ENCODE measurements around the gene RASA2.

RASA2 gene, protein sequence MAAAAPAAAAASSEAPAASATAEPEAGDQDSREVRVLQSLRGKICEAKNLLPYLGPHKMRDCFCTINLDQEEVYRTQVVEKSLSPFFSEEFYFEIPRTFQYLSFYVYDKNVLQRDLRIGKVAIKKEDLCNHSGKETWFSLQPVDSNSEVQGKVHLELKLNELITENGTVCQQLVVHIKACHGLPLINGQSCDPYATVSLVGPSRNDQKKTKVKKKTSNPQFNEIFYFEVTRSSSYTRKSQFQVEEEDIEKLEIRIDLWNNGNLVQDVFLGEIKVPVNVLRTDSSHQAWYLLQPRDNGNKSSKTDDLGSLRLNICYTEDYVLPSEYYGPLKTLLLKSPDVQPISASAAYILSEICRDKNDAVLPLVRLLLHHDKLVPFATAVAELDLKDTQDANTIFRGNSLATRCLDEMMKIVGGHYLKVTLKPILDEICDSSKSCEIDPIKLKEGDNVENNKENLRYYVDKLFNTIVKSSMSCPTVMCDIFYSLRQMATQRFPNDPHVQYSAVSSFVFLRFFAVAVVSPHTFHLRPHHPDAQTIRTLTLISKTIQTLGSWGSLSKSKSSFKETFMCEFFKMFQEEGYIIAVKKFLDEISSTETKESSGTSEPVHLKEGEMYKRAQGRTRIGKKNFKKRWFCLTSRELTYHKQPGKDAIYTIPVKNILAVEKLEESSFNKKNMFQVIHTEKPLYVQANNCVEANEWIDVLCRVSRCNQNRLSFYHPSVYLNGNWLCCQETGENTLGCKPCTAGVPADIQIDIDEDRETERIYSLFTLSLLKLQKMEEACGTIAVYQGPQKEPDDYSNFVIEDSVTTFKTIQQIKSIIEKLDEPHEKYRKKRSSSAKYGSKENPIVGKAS

DNA sequence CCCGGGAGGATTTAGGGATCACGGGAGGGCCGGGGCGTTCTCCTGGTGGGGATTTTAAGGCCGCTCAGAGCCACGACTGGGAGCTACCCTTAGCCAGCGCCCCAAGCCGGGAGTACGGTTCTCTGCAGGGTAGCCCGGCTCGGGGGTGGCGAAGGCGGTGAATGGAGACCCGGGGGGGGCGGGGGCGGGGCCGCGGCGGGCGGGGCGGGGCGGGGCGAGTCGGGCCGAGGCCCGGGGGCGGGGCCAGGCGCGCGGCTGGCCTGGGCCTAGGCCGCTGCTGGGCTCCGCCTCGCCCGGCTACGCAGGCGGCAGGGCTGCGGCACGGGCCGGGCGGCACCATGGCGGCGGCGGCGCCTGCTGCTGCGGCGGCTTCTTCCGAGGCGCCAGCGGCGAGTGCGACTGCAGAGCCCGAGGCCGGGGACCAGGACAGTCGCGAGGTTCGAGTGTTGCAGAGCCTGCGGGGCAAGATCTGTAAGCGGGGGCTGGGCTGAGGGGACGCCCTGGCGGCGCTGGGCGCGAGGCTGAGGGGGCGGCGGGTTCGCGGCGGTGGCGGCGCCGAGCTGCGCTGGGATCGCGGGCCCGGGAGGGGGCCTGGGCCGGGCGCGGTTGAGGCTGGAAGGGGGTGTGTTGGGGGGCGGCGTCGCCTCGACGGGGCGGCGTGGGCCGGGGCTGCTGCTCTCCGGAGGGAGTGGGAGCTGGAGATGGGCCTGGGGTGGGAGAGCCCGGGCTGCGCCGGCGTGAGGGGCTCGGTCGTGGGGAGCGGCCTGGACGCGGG, at the start of gene RASA2:
Gene RASA2, plus strand, starts transcription at position 282 of the 775 bp plus-strand sequence. Its CDS starts 57 bp downstream, at position 339.
- Mint-ChIP-seq H3K4me3 (peak within 1 kb of the TSS; percentile 86), H3K36me3 (no peaks in the 10 kb centered on the region), H3K4me1 (peaks cover 62% of the 10 kb centered on the region), H3K27ac (peak within 1 kb of the TSS; percentile 91), H3K27me3 (no peaks in the 10 kb centered on the region), H3K9me3 (no peaks in the 10 kb centered on the region)
- peak; percentile 93 for ATAC-seq

- Mint-ChIP-seq H3K27ac (peak overlapping the region; percentile 82), H3K4me1 (peaks cover 39% of the 10 kb centered on the region), H3K36me3 (peaks cover 44% of the 10 kb centered on the region), H3K9me3 (no peaks in the 10 kb centered on the region), H3K27me3 (no peaks in the 10 kb centered on the region), H3K4me3 (no peak overlapping the region)
- no peak for ATAC-seq
These were observed 47.2 kb upstream of the RASA2 start for GRCh38 chr3:141439589-141439988.

- Mint-ChIP-seq H3K4me1 (peaks cover 39% of the 10 kb centered on the region), H3K27me3 (no peaks in the 10 kb centered on the region), H3K4me3 (no peak overlapping the region), H3K27ac (peak overlapping the region; percentile 82), H3K9me3 (no peaks in the 10 kb centered on the region), H3K36me3 (peaks cover 55% of the 10 kb centered on the region)
- peak; percentile 18 for ATAC-seq
These were observed 45.9 kb upstream of the RASA2 start for GRCh38 chr3:141440942-141441341.

DNA sequence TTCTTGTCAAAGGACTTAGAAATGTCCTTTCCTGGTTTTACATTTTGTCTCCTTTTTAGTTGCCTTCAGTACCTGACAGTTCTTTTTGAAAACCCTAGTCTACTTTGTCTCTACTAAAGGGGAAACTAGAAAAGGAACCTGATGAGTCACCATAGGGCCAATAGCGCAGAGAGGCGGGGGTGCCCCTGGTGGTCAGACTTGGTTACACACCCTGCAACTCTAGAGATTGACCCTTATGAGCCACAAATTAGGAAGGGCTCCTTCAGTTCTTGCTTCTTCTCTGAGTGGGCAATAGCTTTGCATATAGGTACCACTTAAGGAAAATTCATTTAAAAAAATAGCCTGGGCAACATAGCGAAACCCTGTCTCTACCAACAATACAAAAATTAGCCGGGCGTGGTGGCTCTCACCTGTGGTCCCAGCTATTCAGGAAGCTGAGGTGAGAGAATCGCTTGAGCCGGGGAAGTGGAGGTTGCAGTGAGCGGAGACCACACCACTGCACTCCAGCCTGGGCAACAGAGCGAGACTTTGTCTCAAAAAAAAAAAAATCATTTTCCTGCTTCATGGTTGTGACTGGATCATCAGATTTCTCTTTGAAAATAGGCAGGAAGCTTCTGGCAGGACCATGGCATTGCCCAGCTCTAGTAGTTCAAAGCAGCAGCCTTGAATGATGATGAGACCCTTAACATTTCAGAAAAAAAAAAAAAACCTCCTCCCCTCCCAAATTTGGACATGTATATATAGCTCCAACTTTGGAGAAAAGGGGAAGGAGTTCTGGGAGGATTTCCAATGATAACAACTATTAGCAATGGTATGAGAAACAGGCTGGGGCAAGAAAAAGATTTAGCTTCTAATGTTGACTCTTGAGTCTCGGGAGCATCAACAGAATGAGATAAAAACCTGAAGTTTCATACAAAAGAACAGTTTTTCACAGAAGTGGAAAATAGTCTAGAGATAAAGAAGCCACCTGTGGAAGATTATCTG, 45.2 kb upstream of the RASA2 start:
- H3K4me3 Mint-ChIP-seq, result peak overlapping the region; percentile 38
- no peaks in the 10 kb centered on the region for H3K9me3 Mint-ChIP-seq
- ATAC-seq, result peak; percentile 99
- peaks cover 39% of the 10 kb centered on the region for H3K4me1 Mint-ChIP-seq
- peaks cover 55% of the 10 kb centered on the region for H3K36me3 Mint-ChIP-seq
- no peaks in the 10 kb centered on the region for H3K27me3 Mint-ChIP-seq
- H3K27ac Mint-ChIP-seq, result peak overlapping the region; percentile 82

DNA sequence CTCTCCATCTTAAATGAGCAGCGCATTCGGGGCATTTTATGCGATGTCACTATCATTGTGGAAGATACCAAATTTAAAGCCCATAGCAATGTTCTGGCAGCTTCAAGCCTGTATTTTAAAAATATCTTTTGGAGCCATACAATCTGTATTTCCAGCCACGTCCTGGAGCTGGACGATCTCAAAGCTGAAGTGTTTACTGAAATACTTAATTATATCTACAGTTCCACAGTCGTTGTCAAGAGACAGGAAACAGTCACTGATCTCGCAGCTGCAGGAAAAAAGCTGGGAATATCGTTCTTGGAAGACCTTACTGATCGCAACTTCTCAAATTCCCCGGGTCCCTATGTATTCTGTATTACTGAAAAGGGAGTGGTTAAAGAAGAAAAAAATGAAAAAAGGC, 44.4 kb upstream of the RASA2 start:
- Mint-ChIP-seq H3K27me3 (no peaks in the 10 kb centered on the region), H3K4me3 (no peak overlapping the region), H3K27ac (peak overlapping the region; percentile 82), H3K36me3 (peaks cover 58% of the 10 kb centered on the region), H3K9me3 (no peaks in the 10 kb centered on the region), H3K4me1 (peaks cover 39% of the 10 kb centered on the region)
- ATAC-seq, result no peak

DNA sequence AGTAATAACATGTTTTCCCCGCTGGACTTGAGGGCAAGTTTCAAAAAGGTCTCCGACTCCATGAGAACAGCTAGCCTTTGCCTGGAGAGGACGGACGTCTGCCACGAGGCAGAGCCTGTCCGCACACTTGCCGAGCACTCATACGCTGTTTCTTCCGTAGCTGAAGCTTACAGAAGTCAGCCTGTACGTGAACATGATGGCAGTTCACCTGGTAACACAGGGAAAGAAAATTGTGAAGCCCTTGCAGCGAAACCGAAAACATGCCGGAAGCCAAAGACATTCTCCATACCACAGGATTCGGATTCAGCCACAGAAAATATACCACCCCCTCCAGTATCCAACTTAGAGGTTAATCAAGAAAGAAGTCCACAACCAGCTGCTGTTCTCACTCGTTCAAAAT, 43.9 kb upstream of the RASA2 start:
- ATAC-seq, result no peak
- Mint-ChIP-seq H3K9me3 (no peaks in the 10 kb centered on the region), H3K27me3 (no peaks in the 10 kb centered on the region), H3K4me1 (peaks cover 39% of the 10 kb centered on the region), H3K4me3 (no peak overlapping the region), H3K27ac (no peak overlapping the region), H3K36me3 (peaks cover 59% of the 10 kb centered on the region)

GRCh38 chr3:141444586-141445285, 42.1 kb upstream of the RASA2 start:
- no peaks in the 10 kb centered on the region for H3K27me3 Mint-ChIP-seq
- H3K9me3 Mint-ChIP-seq, result no peaks in the 10 kb centered on the region
- peaks cover 25% of the 10 kb centered on the region for H3K4me1 Mint-ChIP-seq
- H3K4me3 Mint-ChIP-seq, result no peak overlapping the region
- H3K36me3 Mint-ChIP-seq, result peaks cover 45% of the 10 kb centered on the region
- no peak overlapping the region for H3K27ac Mint-ChIP-seq
- no peak for ATAC-seq

DNA sequence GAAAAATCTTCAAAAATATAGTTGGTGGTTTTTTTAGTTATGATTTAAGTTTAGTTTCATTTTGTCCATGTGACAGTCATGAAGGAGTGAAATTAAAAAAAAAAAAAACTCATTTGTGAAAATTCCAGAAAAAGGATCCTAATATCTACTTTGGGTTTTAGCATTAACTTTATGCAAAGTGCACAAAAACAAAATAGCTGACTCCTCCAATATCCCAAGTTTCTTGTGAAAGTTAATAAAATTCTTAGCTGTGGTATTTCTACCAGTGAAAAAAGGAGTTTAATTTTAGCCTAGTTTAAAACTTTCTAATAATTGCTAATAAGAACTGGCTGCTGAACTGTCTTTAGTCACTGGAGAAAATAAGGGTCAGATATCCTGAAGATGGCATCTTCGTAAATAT, 40.8 kb upstream of the RASA2 start:
- Mint-ChIP-seq H3K4me3 (no peak overlapping the region), H3K36me3 (peaks cover 45% of the 10 kb centered on the region)

DNA sequence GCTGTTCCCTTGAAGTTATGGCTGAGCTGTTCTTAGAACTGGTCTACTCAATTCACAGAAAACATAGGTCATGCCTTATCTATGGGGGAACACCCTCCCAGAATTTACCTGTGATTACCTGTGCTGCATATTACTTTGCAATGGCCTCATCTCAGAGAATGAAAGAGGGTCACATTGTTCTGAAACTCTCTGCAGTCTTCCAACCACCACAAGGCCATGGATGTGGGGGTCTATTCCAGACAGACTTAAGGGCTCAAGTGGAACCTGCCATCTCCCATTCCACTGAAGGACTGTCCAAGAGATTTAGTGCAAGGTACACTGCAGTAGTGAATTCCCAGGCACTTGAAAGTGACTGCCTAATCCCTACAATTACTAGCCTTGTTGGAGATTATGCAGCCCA, 40.1 kb upstream of the RASA2 start:
- peaks cover 44% of the 10 kb centered on the region for H3K36me3 Mint-ChIP-seq
- H3K4me3 Mint-ChIP-seq, result no peak overlapping the region
- no peaks in the 10 kb centered on the region for H3K27me3 Mint-ChIP-seq
- H3K9me3 Mint-ChIP-seq, result no peaks in the 10 kb centered on the region
- H3K4me1 Mint-ChIP-seq, result peaks cover 14% of the 10 kb centered on the region
- no peak overlapping the region for H3K27ac Mint-ChIP-seq
- no peak for ATAC-seq

More for the DNA sequence above, 40.8 kb upstream of the RASA2 start:
- Mint-ChIP-seq H3K27me3 (no peaks in the 10 kb centered on the region), H3K4me1 (peaks cover 18% of the 10 kb centered on the region), H3K27ac (no peak overlapping the region), H3K9me3 (no peaks in the 10 kb centered on the region)
- no peak for ATAC-seq

- Mint-ChIP-seq H3K9me3 (no peaks in the 10 kb centered on the region), H3K36me3 (peaks cover 38% of the 10 kb centered on the region), H3K4me3 (no peak overlapping the region), H3K27ac (no peak overlapping the region), H3K27me3 (no peaks in the 10 kb centered on the region), H3K4me1 (peaks cover 8% of the 10 kb centered on the region)
- no peak for ATAC-seq
These were observed 39.4 kb upstream of the RASA2 start for GRCh38 chr3:141447383-141447782.

GRCh38 chr3:141448606-141449220, 38.1 kb upstream of the RASA2 start:
- no peak for ATAC-seq
- Mint-ChIP-seq H3K4me1 (peaks cover 8% of the 10 kb centered on the region), H3K9me3 (no peaks in the 10 kb centered on the region), H3K36me3 (peaks cover 25% of the 10 kb centered on the region), H3K27ac (no peak overlapping the region), H3K4me3 (no peak overlapping the region), H3K27me3 (no peaks in the 10 kb centered on the region)

DNA sequence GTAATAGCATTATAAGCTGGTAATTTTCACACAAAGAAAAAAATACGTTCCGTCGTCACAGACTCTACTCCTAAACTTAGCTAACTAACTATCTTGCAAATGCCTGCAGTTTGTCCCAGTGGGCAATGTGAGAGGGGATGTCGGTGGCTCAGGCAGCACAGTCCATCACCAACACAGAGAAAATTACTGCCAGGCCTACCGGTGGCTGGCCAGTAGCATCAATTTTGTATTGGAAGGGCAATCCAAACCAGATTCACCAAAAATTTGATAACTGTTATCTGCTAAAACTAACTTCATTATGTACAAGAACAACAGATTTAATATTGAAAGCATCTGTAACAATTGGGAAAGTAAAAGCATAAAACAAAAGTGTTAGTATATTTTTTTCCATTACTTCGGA, 37.4 kb upstream of the RASA2 start:
- Mint-ChIP-seq H3K4me3 (no peak overlapping the region), H3K9me3 (no peaks in the 10 kb centered on the region), H3K36me3 (peaks cover 17% of the 10 kb centered on the region), H3K4me1 (peaks cover 10% of the 10 kb centered on the region), H3K27ac (no peak overlapping the region), H3K27me3 (no peaks in the 10 kb centered on the region)
- no peak for ATAC-seq

DNA sequence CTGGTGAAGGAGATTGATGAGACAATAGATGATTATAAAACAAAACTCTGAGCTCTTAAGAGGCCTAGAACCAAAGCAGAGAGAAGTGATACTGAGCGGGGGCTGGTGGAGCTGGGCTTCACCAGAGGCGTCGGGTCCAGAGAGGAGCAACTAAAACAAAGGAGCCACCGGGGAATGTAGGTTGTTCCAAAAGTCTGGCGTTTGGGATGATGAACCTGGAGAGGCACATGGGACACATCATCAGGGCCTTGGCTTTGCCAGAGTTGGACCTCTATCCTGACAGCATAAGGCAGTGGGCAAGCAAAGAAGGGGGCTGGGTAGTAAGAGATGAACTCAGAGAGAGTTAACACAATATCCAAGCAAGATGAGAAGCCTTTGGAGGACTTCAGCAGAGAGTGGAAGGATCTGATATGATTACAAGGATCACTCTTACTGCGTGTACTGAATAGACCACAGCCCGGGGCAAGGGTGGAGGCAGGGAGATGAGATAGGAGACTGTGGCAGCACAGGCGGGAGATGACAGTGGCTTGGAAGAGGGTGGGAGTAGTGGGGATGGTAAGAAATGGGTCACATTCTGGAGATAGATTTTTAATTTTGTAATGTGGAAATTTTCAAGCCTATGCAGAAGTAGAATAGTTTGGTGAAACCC, 36.0 kb upstream of the RASA2 start:
- Mint-ChIP-seq H3K36me3 (peaks cover 5% of the 10 kb centered on the region), H3K9me3 (no peaks in the 10 kb centered on the region), H3K4me3 (no peak overlapping the region), H3K27ac (peak overlapping the region; percentile 14), H3K27me3 (no peaks in the 10 kb centered on the region), H3K4me1 (peaks cover 19% of the 10 kb centered on the region)
- peak; percentile 35 for ATAC-seq

Measured in stimulated activated memory B cell treated with anti-CD40 and anti-IgM and Interleukin-4, amounts not matched to agents 10 μg/mL and 1 μg/mL and 100 μg/mL, for 72 hours (primary cell).